Measurements from ENCODE around the gene TSPAN13. TPM values are rescaled to one million over a fixed set of nuclear protein-coding genes. Genes with fewer than 3 reads are reported as not detected.

TSPAN13 gene
- polyA plus RNA-seq, 4 donors, result 56.2 to 205 (median 63.9) TPM

DNA sequence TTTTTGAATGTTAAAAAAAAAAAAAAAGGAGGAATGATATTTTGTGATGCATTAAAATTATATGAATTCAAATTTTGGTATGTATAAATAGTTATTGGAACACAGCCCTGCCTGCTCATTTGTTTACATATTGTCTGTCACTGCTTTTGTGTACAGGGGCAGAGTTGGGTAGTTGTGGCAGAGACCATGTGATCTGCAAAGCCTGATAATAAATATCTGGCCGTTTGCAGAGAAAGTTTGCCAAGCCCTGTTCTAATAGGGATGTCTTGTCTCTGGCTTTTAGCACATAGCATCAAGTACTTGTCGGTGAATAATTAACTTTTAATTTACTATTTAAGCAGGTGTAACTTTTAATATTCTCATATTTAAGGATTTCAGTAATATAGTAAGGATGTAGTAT, 19.8 kb downstream of the TSPAN13 start:
- Histone ChIP-seq H3K4me3 (ENCODE audit: low read depth in 1 of 3, low read length in 3 of 3) (no peak overlapping the region), H3K27ac (ENCODE audit: low read depth in 1 of 3, low read length in 2 of 3) (no peak overlapping the region), H3K9me3 (ENCODE audit: control insufficient read depth in 2 of 2, insufficient read depth in 1 of 2, low read depth in 1 of 2, low read length in 1 of 2) (no peaks in the 10 kb centered on the region), H3K27me3 (ENCODE audit: control insufficient read depth in 3 of 3, insufficient read depth in 3 of 3, low read length in 3 of 3) (no peaks in the 10 kb centered on the region), H3K36me3 (ENCODE audit: control insufficient read depth in 3 of 3, insufficient read depth in 2 of 3, low read depth in 1 of 3, low read length in 3 of 3) (peaks cover 0 to 6% (median 0%) of the 10 kb centered on the region in 3 donors), H3K4me1 (ENCODE audit: control insufficient read depth in 3 of 3, insufficient read depth in 2 of 3, low read depth in 1 of 3, low read length in 2 of 3) (no peaks in the 10 kb centered on the region)
- 23 to 43% (median 36%) methylated on average over 2 of the region's 2 CpGs for WGBS, 3 donors
- FAIRE-seq (no peak), DNase-seq (no peak)

DNA sequence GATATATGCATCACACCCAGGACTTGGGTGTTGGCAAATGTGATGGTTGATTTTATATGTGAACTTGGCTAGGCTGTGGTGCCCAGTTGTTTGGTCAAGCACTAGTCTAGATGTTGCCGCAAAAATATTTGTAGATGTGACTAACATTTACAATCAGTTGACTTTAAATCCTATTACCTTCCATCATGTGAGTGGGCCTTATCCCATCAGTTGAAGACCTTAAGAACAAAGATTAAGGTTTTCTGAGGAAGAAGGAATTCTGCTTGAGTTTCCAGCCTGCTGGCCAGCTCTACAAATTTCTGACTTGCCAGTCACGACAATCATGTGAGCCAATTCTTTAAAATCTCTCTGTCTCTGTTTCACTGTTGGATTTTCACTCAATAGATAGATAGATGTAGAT, 20.3 kb downstream of the TSPAN13 start:
- Histone ChIP-seq H3K27ac (ENCODE audit: low read depth in 1 of 3, low read length in 2 of 3) (no peak overlapping the region), H3K27me3 (ENCODE audit: control insufficient read depth in 3 of 3, insufficient read depth in 3 of 3, low read length in 3 of 3) (no peaks in the 10 kb centered on the region), H3K4me1 (ENCODE audit: control insufficient read depth in 3 of 3, insufficient read depth in 2 of 3, low read depth in 1 of 3, low read length in 2 of 3) (no peaks in the 10 kb centered on the region), H3K4me3 (ENCODE audit: low read depth in 1 of 3, low read length in 3 of 3) (no peak overlapping the region), H3K36me3 (ENCODE audit: control insufficient read depth in 3 of 3, insufficient read depth in 2 of 3, low read depth in 1 of 3, low read length in 3 of 3) (peaks cover 0 to 8% (median 0%) of the 10 kb centered on the region in 3 donors), H3K9me3 (ENCODE audit: control insufficient read depth in 2 of 2, insufficient read depth in 1 of 2, low read depth in 1 of 2, low read length in 1 of 2) (no peaks in the 10 kb centered on the region)
- FAIRE-seq (no peak), DNase-seq (no peak)
- 90 to 95% (median 91%) methylated on average over 2 of the region's 2 CpGs for WGBS, 3 donors

DNA sequence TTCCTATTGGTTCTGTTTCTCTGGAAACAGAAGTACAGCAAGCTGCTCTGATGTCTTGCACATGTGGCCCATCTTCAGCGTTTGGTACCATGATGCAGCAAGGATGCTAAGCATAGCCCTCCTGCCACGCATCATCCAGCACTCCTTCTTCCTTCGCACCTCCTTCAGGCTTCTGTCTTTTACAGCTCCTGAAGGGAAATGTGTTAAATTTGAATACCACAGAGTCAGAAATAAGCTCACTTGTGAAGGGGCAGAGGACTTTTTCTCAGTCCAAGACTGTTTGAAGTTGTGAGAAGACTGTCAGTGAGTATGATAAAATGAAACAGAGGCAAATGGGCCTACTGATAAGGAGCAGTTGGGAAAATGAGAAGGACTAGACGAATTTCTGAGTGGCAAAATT, 20.7 kb downstream of the TSPAN13 start:
- no peak overlapping the region for H3K27ac ChIP-seq (ENCODE audit: low read depth in 1 of 3, low read length in 2 of 3)
- H3K9me3 ChIP-seq (ENCODE audit: control insufficient read depth in 2 of 2, insufficient read depth in 1 of 2, low read depth in 1 of 2, low read length in 1 of 2), result no peaks in the 10 kb centered on the region
- 77 to 89% (median 85%) methylated on average over 4 of the region's 4 CpGs for WGBS, 3 donors
- no peak overlapping the region for H3K4me3 ChIP-seq (ENCODE audit: low read depth in 1 of 3, low read length in 3 of 3)
- H3K27me3 ChIP-seq (ENCODE audit: control insufficient read depth in 3 of 3, insufficient read depth in 3 of 3, low read length in 3 of 3), result no peaks in the 10 kb centered on the region
- no peaks in the 10 kb centered on the region for H3K4me1 ChIP-seq (ENCODE audit: control insufficient read depth in 3 of 3, insufficient read depth in 2 of 3, low read depth in 1 of 3, low read length in 2 of 3)
- DNase-seq, result no peak
- H3K36me3 ChIP-seq (ENCODE audit: control insufficient read depth in 3 of 3, insufficient read depth in 2 of 3, low read depth in 1 of 3, low read length in 3 of 3), result peaks cover 0 to 8% (median 0%) of the 10 kb centered on the region in 3 donors
- FAIRE-seq, result no peak

DNA sequence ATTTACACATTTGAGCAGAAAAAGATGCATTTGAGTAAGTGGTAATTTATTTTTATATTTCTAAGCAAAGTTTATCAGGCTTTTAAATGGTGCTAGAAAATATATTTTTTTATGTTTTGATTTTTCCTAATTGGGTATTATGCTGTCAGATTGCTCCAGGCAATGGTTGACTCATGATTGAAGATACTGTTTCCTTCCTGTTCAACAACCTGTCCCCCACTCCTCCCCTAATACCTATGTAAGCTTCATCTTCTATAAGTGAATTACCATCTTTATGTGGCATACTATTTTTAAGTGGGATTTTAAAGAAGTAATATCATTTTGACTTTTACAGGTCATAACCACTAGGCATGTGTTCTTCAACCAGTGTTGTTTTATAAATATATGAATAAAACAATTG, 21.4 kb downstream of the TSPAN13 start:
- no peak for FAIRE-seq
- no peak for DNase-seq

DNA sequence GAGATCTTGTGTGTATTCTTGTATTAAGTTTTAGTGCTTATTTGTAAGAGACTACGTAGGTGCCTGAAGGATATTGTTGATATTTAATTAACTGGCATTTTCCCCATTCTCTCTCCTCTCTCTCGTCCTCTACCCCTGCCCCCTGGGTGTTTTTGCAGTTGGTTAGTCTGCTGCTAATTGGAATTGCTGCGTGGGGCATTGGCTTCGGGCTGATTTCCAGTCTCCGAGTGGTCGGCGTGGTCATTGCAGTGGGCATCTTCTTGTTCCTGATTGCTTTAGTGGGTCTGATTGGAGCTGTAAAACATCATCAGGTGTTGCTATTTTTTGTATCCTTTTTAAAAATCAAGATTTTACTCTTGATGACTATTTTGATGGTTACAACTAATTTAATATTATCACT, 22.5 kb downstream of the TSPAN13 start:
- H3K27ac ChIP-seq (ENCODE audit: low read depth in 1 of 3, low read length in 2 of 3), result no peak overlapping the region
- H3K27me3 ChIP-seq (ENCODE audit: control insufficient read depth in 3 of 3, insufficient read depth in 3 of 3, low read length in 3 of 3), result no peaks in the 10 kb centered on the region
- no peaks in the 10 kb centered on the region for H3K9me3 ChIP-seq (ENCODE audit: control insufficient read depth in 2 of 2, insufficient read depth in 1 of 2, low read depth in 1 of 2, low read length in 1 of 2)
- H3K4me1 ChIP-seq (ENCODE audit: control insufficient read depth in 3 of 3, insufficient read depth in 2 of 3, low read depth in 1 of 3, low read length in 2 of 3), result no peaks in the 10 kb centered on the region
- 92 to 94% (median 94%) methylated on average over 7 of the region's 7 CpGs for WGBS, 3 donors
- H3K36me3 ChIP-seq (ENCODE audit: control insufficient read depth in 3 of 3, insufficient read depth in 2 of 3, low read depth in 1 of 3, low read length in 3 of 3), result peaks cover 0 to 8% (median 0%) of the 10 kb centered on the region in 3 donors
- FAIRE-seq (no peak), DNase-seq (no peak)
- H3K4me3 ChIP-seq (ENCODE audit: low read depth in 1 of 3, low read length in 3 of 3), result no peak overlapping the region

More for the DNA sequence above, 21.4 kb downstream of the TSPAN13 start:
- no peaks in the 10 kb centered on the region for H3K27me3 ChIP-seq (ENCODE audit: control insufficient read depth in 3 of 3, insufficient read depth in 3 of 3, low read length in 3 of 3)
- no peak overlapping the region for H3K4me3 ChIP-seq (ENCODE audit: low read depth in 1 of 3, low read length in 3 of 3)
- no peaks in the 10 kb centered on the region for H3K9me3 ChIP-seq (ENCODE audit: control insufficient read depth in 2 of 2, insufficient read depth in 1 of 2, low read depth in 1 of 2, low read length in 1 of 2)
- no peak overlapping the region for H3K27ac ChIP-seq (ENCODE audit: low read depth in 1 of 3, low read length in 2 of 3)
- H3K4me1 ChIP-seq (ENCODE audit: control insufficient read depth in 3 of 3, insufficient read depth in 2 of 3, low read depth in 1 of 3, low read length in 2 of 3), result no peaks in the 10 kb centered on the region
- H3K36me3 ChIP-seq (ENCODE audit: control insufficient read depth in 3 of 3, insufficient read depth in 2 of 3, low read depth in 1 of 3, low read length in 3 of 3), result peaks cover 0 to 8% (median 0%) of the 10 kb centered on the region in 3 donors

DNA sequence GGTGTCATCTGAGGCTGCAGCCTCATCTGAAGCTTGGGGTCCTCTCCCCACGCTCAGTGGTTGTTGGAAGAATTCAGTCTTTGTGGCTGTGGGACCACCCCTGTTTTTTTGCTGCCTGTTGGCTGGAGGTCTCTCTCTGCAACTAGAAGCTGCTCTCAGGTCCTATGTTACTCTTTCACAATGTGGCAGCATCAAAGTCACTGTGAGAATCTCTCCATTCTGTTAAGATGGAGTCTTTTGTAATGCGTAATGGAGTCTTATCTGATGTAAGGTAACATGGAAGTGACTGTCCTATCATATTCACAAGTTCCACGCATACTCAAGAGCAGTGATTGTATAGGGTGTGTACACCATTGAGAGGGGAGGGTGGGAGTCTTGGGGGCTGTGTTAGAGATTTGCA, 24.9 kb downstream of the TSPAN13 start:
- Histone ChIP-seq H3K9me3 (ENCODE audit: control insufficient read depth in 2 of 2, insufficient read depth in 1 of 2, low read depth in 1 of 2, low read length in 1 of 2) (no peaks in the 10 kb centered on the region), H3K4me3 (ENCODE audit: low read depth in 1 of 3, low read length in 3 of 3) (no peak overlapping the region), H3K36me3 (ENCODE audit: control insufficient read depth in 3 of 3, insufficient read depth in 2 of 3, low read depth in 1 of 3, low read length in 3 of 3) (peaks cover 0 to 8% (median 0%) of the 10 kb centered on the region in 3 donors), H3K4me1 (ENCODE audit: control insufficient read depth in 3 of 3, insufficient read depth in 2 of 3, low read depth in 1 of 3, low read length in 2 of 3) (no peaks in the 10 kb centered on the region), H3K27ac (ENCODE audit: low read depth in 1 of 3, low read length in 2 of 3) (no peak overlapping the region), H3K27me3 (ENCODE audit: control insufficient read depth in 3 of 3, insufficient read depth in 3 of 3, low read length in 3 of 3) (no peaks in the 10 kb centered on the region)
- FAIRE-seq (no peak), DNase-seq (no peak)
- WGBS, 3 donors, result 96 to 98% (median 96%) methylated on average over 3 of the region's 3 CpGs

DNA sequence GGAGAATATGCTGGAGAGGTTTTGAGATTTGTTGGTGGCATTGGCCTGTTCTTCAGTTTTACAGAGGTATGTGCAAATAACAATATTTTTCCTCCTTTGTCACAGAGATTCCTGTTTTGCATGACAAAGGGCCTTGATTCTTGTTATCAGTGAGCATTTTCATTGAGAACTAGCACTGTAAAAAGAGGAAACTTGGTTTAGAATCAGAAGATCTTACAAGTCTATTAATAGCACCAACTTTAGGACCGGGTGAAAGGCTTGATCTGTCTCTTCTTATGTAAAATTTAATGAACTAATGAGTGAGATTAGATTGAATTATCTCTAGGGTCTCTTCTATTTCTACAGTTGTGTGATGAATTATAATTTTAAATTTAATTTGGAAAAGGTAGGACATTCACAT, 25.5 kb downstream of the TSPAN13 start:
- Histone ChIP-seq H3K4me3 (ENCODE audit: low read depth in 1 of 3, low read length in 3 of 3) (no peak overlapping the region), H3K27ac (ENCODE audit: low read depth in 1 of 3, low read length in 2 of 3) (no peak overlapping the region), H3K9me3 (ENCODE audit: control insufficient read depth in 2 of 2, insufficient read depth in 1 of 2, low read depth in 1 of 2, low read length in 1 of 2) (no peaks in the 10 kb centered on the region), H3K36me3 (ENCODE audit: control insufficient read depth in 3 of 3, insufficient read depth in 2 of 3, low read depth in 1 of 3, low read length in 3 of 3) (peaks cover 0 to 8% (median 0%) of the 10 kb centered on the region in 3 donors), H3K4me1 (ENCODE audit: control insufficient read depth in 3 of 3, insufficient read depth in 2 of 3, low read depth in 1 of 3, low read length in 2 of 3) (no peaks in the 10 kb centered on the region), H3K27me3 (ENCODE audit: control insufficient read depth in 3 of 3, insufficient read depth in 3 of 3, low read length in 3 of 3) (no peaks in the 10 kb centered on the region)
- FAIRE-seq (no peak), DNase-seq (no peak)
- 69 to 85% (median 72%) methylated on average over 1 of the region's 1 CpG for WGBS, 3 donors

DNA sequence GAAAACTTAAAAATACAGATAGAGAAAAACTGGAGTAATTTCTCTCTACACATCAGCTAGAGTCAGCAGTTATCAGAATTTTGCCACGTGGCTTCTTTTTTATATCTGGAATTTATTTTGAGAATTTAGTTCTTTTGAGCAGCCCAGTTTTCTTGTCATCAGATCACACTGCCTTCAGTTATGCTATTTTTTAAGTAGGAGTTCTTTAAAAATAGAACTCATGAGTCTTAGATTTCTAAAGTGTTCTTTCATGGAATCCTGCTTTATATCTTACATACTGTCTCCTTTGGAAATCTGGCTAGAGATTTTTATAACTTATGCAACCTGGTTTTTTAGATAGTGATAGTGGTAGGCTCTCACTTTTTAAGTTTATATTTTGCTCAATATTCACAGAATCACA, 27.0 kb downstream of the TSPAN13 start:
- no peak overlapping the region for H3K27ac ChIP-seq (ENCODE audit: low read depth in 1 of 3, low read length in 2 of 3)
- H3K9me3 ChIP-seq (ENCODE audit: control insufficient read depth in 2 of 2, insufficient read depth in 1 of 2, low read depth in 1 of 2, low read length in 1 of 2), result no peaks in the 10 kb centered on the region
- H3K4me1 ChIP-seq (ENCODE audit: control insufficient read depth in 3 of 3, insufficient read depth in 2 of 3, low read depth in 1 of 3, low read length in 2 of 3), result no peaks in the 10 kb centered on the region
- H3K4me3 ChIP-seq (ENCODE audit: low read depth in 1 of 3, low read length in 3 of 3), result no peak overlapping the region
- DNase-seq (no peak), FAIRE-seq (no peak)
- no peaks in the 10 kb centered on the region for H3K27me3 ChIP-seq (ENCODE audit: control insufficient read depth in 3 of 3, insufficient read depth in 3 of 3, low read length in 3 of 3)
- WGBS, 3 donors, result 78 to 83% (median 82%) methylated on average over 1 of the region's 1 CpG
- H3K36me3 ChIP-seq (ENCODE audit: control insufficient read depth in 3 of 3, insufficient read depth in 2 of 3, low read depth in 1 of 3, low read length in 3 of 3), result peaks cover 0 to 5% (median 0%) of the 10 kb centered on the region in 3 donors

DNA sequence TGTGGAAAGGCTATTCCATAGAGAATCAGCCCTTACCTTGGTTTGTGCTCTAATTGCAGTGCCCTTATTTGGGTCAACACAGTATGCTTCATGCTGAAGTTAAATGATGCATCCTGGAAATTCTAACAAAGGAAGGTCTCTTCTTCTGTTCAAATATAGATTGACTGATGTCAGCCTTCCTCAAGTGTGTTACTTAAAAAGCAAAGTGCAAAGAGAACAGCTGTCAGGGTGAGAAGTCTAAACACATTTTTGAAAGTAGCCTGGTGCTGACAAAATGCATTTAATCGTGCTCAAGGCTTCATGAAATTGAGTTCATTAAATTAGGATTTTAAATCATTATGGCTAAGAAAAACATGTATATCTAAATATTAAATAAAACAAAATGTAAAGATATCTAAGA, 31.8 kb downstream of the TSPAN13 start:
- H3K4me3 ChIP-seq (ENCODE audit: low read depth in 1 of 3, low read length in 3 of 3), result no peak overlapping the region
- no peak for FAIRE-seq
- no peak overlapping the region for H3K27ac ChIP-seq (ENCODE audit: low read depth in 1 of 3, low read length in 2 of 3)
- 76 to 89% (median 88%) methylated on average over 1 of the region's 1 CpG for WGBS, 3 donors
- no peaks in the 10 kb centered on the region for H3K36me3 ChIP-seq (ENCODE audit: control insufficient read depth in 3 of 3, insufficient read depth in 2 of 3, low read depth in 1 of 3, low read length in 3 of 3)
- H3K4me1 ChIP-seq (ENCODE audit: control insufficient read depth in 3 of 3, insufficient read depth in 2 of 3, low read depth in 1 of 3, low read length in 2 of 3), result peaks cover 0 to 17% (median 0%) of the 10 kb centered on the region in 3 donors
- H3K9me3 ChIP-seq (ENCODE audit: control insufficient read depth in 2 of 2, insufficient read depth in 1 of 2, low read depth in 1 of 2, low read length in 1 of 2), result no peaks in the 10 kb centered on the region
- DNase-seq, result no peak
- H3K27me3 ChIP-seq (ENCODE audit: control insufficient read depth in 3 of 3, insufficient read depth in 3 of 3, low read length in 3 of 3), result no peaks in the 10 kb centered on the region
